NT2/D1 (cell line): Measurements from ENCODE around the gene SPDL1.
"Not testable (repeated sequence)": the region's sequence is repeated elsewhere in the genome, so short reads cannot be mapped to it uniquely, and the experiment has no call there.

ENCODE experiments used
- DNase-seq: peaks from one replicate; pipeline ENCODE4 v3.0.0-alpha.2; 2011; ENCODE audit warnings: low read depth, low spot score
- H3K27me3 ChIP-seq: 2 replicates; pipeline ENCODE4 v1.6.0; 2011; ENCODE audit warnings: mild to moderate bottlenecking; ENCODE audit not compliant: insufficient read length, insufficient read depth
- H3K36me3 ChIP-seq: 2 replicates; pipeline ENCODE4 v1.6.1; 2011; ENCODE audit warnings: mild to moderate bottlenecking, low read length, mixed read lengths; ENCODE audit not compliant: insufficient read depth, insufficient read length
- H3K4me1 ChIP-seq: 2 replicates; pipeline ENCODE4 v1.5.1; 2011; ENCODE audit not compliant: insufficient read depth, insufficient read length
- H3K4me3 ChIP-seq: 2 replicates; pipeline ENCODE4 v1.5.1; 2011; ENCODE audit warnings: low read depth; ENCODE audit not compliant: insufficient read length
- H3K9ac ChIP-seq: 2 replicates; pipeline ENCODE4 v1.6.0; 2011; ENCODE audit warnings: low read depth; ENCODE audit not compliant: insufficient read length
- H3K9me3 ChIP-seq: 2 replicates; pipeline ENCODE4 v1.5.1; 2011; ENCODE audit warnings: mild to moderate bottlenecking, low read length; ENCODE audit not compliant: insufficient read depth
- SUZ12 ChIP-seq: IDR thresholded peaks from 2 replicates; pipeline ENCODE4 v1.6.1; 2011; ENCODE audit not compliant: insufficient read length, insufficient read depth; ENCODE audit errors: extremely low read depth
- YY1 ChIP-seq: IDR thresholded peaks from 2 replicates; pipeline ENCODE4 v1.6.1; 2011; ENCODE audit not compliant: insufficient read length, insufficient read depth
- ZNF274 ChIP-seq: IDR thresholded peaks from 2 replicates; pipeline ENCODE4 v1.6.1; 2011; ENCODE audit warnings: mild to moderate bottlenecking, low read depth, low read length

The SPDL1 gene

DNA sequence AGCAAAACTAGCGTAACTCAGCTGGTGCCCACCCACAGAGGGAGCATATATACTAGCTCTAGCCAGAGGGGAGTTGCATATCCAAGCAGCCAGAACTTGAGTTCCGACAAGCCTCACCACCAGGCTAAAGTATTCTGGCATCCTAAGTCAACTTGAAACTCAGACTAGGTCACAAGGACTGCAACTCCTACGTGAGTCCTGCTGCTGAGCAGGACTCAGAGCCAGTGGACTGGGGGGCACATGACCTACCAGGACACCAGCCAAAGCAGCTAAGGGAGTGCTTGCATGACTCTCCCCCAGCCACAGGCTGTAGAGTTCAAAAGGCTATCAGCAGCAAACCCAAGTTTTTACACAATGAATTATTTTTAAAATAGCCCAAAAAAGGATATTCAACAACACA, 26.1 kb downstream of the SPDL1 start:
- TF ChIP-seq ZNF274 (no peak), YY1 (no peak), SUZ12 (no peak)
- DNase-seq, result no peak

DNA sequence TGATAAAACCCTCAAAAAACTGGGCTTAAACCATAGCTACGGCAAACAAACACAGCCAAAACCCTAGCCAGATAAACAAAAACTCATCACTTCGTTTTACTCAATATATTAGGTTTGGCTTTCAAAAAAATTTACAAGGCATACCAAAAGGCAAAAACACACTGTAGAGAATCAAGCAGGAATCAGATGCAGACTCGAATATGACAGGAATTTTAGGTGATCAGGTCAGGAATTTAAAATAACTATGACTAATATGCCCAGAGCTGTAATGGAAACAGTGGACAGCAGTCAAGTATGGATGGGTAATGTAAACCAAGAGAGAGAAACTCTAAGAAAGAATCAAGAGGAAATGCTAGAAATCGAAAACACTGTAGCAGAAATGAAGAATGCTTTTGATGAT, 27.0 kb downstream of the SPDL1 start:
- no peaks in the 10 kb centered on the region for H3K27me3 ChIP-seq
- no peak overlapping the region for H3K4me3 ChIP-seq
- H3K4me1 ChIP-seq, result no peaks in the 10 kb centered on the region
- TF ChIP-seq ZNF274 (no peak), SUZ12 (no peak), YY1 (no peak)
- H3K9ac ChIP-seq, result no peak overlapping the region
- H3K36me3 ChIP-seq, result peaks cover 2% of the 10 kb centered on the region
- DNase-seq, result no peak
- no peaks in the 10 kb centered on the region for H3K9me3 ChIP-seq

More for the DNA sequence above, 26.1 kb downstream of the SPDL1 start:
- Histone ChIP-seq H3K4me3 (no peak overlapping the region), H3K9me3 (no peaks in the 10 kb centered on the region), H3K9ac (no peak overlapping the region), H3K27me3 (no peaks in the 10 kb centered on the region), H3K4me1 (no peaks in the 10 kb centered on the region), H3K36me3 (peaks cover 9% of the 10 kb centered on the region)

DNA sequence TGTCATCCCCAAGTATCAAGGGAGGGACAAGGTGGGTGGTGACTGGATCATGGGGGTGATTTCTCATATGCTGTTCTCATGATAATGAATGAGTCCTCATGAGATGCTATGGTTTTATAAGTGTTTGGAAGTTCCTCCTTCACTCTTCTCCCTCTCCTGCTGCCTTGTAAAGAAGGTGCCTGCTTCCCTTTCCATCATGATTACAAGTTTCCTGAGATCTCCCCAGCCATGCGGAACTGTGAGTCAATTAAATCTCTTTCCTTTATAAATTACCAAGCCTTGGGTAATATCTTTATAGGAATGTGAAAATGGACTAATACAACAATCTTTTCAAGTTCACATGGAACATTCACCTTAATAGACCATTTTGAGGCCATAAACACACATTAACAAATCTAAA, 32.0 kb downstream of the SPDL1 start:
- Histone ChIP-seq H3K9ac (no peak overlapping the region), H3K27me3 (no peaks in the 10 kb centered on the region), H3K4me3 (no peak overlapping the region), H3K36me3 (no peaks in the 10 kb centered on the region), H3K9me3 (peaks cover 9% of the 10 kb centered on the region; the same call in 1 of the 2 replicates), H3K4me1 (no peaks in the 10 kb centered on the region)
- DNase-seq, result no peak
- TF ChIP-seq SUZ12 (no peak), ZNF274 (no peak), YY1 (no peak)

DNA sequence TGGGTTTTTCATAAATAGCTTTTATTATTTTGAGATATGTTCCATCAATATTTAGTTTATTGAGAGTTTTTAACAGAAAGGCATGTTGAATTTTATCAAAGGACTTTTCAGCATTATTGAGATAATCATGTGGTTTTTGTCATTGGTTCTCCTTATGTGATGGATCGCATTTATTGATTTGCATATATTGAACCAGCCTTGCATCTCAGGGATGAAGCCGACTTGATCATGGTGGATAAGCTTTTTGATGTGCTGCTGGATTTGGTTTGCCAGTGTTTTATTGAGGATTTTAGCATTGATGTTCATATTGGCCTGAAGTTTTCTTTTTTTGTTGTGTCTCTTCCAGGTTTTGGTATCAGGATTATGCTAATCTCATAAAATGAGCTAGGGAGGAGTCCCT, 40.7 kb downstream of the SPDL1 start:
- DNase-seq, H3K27me3 ChIP-seq, H3K9me3 ChIP-seq, H3K4me1 ChIP-seq, H3K9ac ChIP-seq, H3K36me3 ChIP-seq, H3K4me3 ChIP-seq: not testable (repeated sequence)

- no peak overlapping the region for H3K4me3 ChIP-seq
- H3K36me3 ChIP-seq, result no peaks in the 10 kb centered on the region
- no peaks in the 10 kb centered on the region for H3K4me1 ChIP-seq
- TF ChIP-seq SUZ12 (no peak), YY1 (no peak), ZNF274 (no peak)
- no peaks in the 10 kb centered on the region for H3K9me3 ChIP-seq
- H3K9ac ChIP-seq, result no peak overlapping the region
- no peak for DNase-seq
- no peaks in the 10 kb centered on the region for H3K27me3 ChIP-seq
These were observed 43.2 kb downstream of the SPDL1 start for GRCh38 chr5:169626779-169627178.

DNA sequence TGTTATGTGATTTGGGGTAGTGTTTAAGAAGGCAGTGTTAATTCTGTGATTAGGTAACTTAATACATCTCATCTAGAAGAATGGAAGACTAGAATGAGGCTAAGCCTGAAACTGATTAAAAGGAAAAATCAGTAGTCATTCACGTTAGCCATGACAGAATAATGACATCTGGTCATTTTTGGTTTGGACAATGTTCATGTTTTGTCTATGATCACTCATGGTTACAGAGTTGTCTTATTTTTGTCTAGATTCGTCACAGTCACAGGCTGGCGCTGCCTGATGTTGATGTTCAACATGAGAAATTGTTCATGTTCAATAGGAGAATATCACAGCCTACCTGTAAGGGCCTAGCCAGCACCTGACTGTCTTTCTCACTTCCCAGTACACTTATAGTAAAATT, 44.0 kb downstream of the SPDL1 start:
- no peak for DNase-seq
- Histone ChIP-seq H3K27me3 (no peaks in the 10 kb centered on the region), H3K9ac (no peak overlapping the region), H3K9me3 (no peaks in the 10 kb centered on the region), H3K4me1 (no peaks in the 10 kb centered on the region), H3K36me3 (no peaks in the 10 kb centered on the region), H3K4me3 (no peak overlapping the region)
- TF ChIP-seq ZNF274, result no peak
- TF ChIP-seq YY1, result no peak
- no peak for TF ChIP-seq SUZ12

- DNase-seq, result no peak
- TF ChIP-seq SUZ12 (no peak), ZNF274 (no peak)
- Histone ChIP-seq H3K4me3 (no peak overlapping the region), H3K4me1 (no peaks in the 10 kb centered on the region), H3K9ac (no peak overlapping the region), H3K9me3 (no peaks in the 10 kb centered on the region), H3K36me3 (no peaks in the 10 kb centered on the region), H3K27me3 (no peaks in the 10 kb centered on the region)
These were observed 45.3 kb downstream of the SPDL1 start for GRCh38 chr5:169628892-169629291.
